GM21390 (cell line): ENCODE data around the gene CD40.
"Not testable (repeated sequence)": the region's sequence is repeated elsewhere in the genome, so short reads cannot be mapped to it uniquely, and the experiment has no call there.

Experiments used
- ATAC-seq: cut with Tn5 transposase; IDR thresholded peaks from one replicate; pipeline ENCODE4 v1.9.1; 2021; ENCODE audit not compliant: unreplicated experiment

The CD40 gene

DNA sequence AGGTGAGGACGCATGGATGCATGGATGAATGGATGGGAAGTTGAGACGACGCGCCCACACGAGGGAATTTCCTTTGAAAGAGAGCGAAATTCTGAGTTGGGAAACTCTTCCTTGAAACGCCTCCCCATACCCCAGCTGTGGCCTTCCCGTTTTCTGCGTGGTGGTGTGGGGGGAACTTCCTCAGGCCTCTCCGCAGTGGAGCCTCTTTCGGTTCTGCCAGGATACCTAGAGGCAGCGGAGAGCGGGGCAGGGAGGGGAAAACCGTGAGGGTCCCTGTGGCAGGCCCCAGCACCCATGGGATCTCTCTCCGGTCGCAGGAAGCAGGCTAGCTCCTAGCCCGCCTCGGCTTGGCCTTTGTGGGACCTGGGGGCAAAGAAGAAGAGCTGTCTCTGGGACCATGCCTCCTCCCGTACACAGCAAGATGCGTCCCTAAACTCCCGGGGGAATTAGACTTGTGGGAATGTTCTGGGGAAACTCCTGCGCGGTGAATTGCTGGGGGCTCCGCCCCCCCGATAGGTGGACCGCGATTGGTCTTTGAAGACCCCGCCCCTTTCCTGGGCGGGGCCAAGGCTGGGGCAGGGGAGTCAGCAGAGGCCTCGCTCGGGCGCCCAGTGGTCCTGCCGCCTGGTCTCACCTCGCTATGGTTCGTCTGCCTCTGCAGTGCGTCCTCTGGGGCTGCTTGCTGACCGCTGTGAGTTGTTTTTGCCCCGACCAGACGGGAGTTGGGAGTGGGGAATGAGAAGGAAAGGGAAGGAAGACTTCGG is at the start of gene CD40:
CD40 (plus strand) TSS at position 611 of the 764 bp plus-strand sequence; CDS start at position 641, 30 bp downstream.
- ATAC-seq, result peak; percentile 74

DNA sequence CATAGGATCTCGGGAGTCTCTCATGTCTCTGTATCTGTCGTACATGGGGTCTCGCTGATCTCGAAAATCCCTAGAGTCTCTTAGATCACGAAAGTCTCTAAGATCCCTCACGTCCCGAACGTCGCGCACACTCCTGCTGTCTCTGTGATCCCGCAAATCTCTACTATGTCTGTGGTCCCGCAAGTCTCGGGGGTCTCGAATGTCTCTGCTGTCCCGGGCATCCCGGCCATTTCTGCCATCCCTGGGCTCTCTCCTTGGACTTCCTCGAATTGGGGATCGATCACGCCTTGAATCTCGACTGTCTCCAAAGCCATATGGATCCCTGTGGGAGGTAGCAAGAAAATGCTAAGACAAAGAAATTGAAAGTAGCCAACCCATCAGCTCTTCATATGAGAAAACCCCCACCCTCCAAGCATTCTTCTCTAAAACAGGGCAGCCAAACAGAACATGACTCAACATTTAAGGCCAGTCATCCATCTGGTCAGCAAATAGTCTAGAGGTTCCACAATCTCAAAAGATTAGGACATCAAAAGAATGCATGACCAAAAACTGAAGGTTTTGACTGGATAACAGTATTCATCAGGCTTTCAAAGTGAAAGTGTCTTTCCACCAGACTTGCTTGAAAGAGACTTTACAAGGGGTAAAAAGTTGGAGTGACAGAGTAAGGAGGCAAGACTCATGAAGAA is 47.8 kb upstream of the CD40 start:
- no peak for ATAC-seq

DNA sequence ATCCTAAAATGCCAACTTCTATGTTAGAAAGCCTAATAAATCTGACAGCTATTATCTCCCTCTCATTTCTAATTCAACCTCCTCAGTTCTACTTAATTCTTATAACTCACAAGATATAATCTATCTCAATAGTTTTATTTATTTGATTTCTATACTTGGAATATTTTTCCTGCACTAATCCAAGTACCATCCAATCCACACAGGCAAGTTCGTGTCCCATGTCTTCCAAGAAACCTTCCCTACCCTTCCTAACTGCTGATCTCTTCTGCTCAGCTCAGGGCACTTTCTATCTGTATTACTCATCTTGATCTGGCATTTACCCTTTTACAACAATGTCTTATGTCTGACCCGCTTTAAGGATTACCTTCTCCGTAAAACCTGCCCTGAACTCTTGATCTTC is 46.5 kb upstream of the CD40 start:
- ATAC-seq, result no peak

DNA sequence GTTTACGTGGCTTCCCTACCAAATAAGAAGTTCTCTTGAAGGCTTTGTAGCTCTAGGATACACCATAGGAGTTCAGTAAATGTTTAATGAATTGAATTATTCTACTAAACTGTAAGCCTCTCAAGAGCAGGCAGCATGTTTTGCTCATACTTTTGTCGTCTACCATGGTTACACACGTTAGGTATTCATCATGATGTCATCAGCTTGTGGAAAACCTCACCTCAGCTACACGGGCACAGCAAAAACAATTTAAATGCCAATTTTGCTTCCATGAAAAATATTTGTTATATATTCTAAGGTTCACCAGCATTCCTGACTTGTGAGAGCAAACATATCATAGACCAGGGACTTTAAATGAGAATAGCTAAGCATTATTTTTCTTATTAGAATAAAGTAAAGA is 45.1 kb upstream of the CD40 start:
- ATAC-seq, result no peak

DNA sequence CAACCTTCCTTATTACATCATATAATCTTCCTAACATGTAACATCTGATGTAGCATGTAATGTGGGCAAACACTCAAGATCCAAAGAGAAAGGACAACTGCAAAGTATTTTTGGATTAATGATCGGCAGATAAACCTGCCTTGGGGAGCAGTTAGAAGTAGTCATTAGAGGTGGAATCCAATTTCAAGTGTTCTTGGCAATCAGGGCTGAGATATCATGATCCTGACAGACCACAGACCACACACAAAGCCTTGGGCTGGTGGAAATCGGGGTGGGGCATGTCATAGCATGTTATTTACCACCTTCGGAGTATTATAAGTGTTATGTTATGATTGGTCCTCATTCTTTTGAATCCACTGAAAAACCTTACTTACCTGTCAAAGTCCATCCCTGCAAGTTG is 44.7 kb upstream of the CD40 start:
- no peak for ATAC-seq

DNA sequence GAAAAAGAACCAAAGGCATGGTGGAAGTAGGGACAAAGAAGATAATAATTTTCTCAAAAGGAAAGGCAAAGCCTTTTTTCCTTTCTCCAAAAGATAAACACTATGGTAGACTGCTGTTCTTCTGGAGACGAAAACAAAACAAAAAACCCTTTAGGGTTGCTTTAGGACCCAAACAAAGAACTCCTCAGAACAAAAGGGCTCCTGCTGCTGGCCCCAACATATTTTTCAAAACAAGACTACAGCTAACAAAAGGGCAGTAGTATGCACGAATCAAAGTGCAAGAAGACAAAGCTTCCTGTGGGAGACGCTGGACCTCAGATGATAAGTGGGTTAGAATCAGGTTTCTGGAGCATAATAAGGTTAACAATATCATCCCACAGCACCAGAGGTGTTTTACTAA is 44.1 kb upstream of the CD40 start:
- no peak for ATAC-seq

DNA sequence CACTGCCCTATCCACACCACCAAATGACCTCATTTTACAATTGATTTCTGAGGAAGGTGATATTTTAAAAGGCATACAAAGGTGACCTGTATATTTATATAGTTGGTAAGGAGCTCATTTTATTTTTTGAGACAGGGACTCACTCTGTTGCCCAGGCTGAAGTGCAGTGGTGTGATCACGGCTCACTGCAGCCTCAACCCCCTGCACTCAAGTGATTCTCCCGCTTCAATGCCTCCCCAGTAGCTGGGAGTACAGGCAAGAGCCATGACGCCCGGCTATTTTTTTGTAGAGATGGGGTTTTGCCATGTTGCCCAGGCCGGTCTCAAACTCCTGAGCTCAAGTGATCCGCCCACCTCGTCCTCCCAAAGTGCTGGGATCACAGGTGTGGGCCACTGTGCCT is 41.3 kb upstream of the CD40 start:
- no peak for ATAC-seq

DNA sequence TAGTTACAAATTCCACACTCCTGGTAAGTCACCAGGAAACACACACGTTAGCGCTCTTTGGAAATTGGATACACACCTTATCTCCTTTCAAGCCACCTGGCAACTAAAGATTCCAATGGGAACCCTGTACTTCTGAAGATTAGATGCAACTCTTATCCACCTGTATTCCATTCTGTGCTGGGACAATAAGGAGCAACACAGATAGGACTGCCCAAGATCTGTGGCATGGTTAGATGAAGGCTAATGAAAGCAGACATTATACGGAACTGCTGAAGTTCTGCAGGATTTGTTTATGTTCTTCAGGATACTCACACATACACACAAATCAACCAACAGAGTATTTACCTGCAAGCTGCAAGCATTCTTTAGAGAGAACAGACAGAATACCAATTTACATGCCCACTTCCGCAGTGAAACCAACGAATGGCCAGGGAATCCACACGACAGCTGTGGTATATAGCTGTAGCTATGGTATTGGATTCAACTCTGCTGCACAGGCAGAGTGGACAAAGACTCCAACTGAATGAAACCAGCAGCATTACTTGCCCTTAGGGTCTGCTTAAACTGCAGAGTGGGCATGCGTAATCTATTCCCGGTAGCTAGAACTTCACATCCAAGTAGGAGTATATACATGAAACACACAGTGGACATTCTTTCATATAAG is 40.3 kb upstream of the CD40 start:
- no peak for ATAC-seq

DNA sequence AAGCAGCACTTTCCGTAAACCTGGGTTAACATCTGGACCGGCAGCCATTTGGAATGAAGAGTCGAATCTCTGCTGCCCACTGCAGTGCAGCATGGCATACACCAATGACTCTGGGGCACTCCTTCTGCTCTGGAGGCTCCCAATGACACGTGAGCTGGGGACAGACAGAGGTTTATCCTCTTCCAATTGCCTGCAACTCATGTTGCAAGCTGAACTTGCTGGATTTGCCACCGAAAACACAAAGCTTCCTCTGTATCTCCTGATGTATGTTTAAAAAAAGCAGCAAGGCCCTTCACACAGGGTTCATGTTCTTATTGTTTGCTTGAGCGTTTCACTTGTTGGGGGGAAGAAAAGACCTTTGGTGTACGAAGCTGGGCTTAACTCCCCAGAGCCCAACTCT is 39.2 kb upstream of the CD40 start:
- ATAC-seq, result no peak

DNA sequence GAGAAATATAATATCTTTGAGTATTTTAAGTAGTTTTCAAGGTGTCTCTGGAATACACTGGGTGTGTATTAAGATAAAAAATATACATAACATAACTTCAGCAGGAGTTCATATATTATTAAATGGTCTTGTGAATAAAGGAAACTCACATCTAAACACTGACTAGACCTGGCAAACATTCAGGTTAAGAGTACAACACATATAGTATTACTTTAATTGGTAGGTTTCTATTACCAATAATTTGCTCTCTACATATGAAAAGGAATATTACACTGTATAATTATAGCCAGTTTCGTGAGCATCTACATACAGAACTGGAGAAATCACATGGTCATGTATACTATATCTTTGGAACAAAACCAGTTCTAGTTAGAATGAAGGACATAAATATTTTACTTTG is 37.0 kb upstream of the CD40 start:
- no peak for ATAC-seq

DNA sequence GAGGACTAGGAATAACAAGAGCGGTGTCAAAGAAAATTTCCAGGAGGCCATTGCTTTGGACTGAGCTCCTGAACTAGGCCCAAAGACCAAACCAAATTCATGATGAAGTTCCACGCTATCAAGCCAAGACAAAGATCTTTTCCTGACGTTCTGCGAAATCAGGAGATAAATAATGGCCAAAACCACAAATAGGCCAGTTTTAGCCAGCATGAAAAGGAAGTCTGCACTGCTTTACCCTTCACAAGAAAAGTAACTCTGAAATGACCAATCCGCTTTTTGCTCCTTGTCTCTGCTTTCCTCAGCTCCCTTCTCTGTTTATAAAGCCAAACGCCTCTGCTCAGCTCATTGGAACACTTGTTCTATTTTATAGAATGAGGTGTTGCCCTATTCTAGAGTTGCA is 35.0 kb upstream of the CD40 start:
- no peak for ATAC-seq

DNA sequence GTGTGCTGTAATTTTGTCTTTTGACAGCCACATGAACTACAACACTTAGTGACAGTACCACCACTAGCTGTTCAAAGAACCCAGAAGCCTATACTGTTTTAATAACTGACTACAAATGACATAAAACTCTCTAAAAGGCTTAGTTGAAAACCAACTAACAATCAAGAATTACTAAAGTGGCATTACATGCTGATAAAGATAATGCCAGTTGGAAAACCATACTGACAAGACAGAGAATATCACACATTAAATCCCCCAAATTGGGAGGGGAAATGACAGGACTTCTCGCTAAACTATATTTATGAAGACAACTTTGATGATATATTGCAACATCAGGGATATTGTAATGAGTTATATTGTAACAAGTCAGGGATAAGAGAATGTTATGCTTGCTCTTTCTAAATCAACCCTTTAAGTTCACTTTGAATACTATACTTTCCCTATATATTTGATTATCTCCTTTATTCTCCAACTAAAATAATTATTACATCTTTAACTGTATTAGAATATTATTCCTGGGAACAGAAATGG is 34.5 kb upstream of the CD40 start:
- ATAC-seq, result no peak

DNA sequence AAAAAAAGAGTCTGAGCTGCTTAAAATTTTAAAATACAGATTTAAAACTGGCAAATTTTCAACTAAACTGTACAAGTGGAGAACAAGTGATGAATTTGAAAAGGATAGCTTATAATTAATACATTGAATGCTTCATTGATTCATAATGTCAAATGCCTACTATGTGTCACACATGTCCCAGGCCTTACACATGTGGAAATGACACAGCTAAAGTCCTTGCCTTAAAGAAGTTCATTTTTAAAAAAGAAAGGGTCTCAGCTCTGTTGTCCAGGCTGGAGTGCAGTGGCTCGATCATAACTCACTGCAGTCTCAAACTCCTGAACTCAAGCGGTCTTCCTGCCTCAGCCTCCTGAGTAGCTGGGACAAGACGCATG is 33.3 kb upstream of the CD40 start:
- ATAC-seq, result no peak

DNA sequence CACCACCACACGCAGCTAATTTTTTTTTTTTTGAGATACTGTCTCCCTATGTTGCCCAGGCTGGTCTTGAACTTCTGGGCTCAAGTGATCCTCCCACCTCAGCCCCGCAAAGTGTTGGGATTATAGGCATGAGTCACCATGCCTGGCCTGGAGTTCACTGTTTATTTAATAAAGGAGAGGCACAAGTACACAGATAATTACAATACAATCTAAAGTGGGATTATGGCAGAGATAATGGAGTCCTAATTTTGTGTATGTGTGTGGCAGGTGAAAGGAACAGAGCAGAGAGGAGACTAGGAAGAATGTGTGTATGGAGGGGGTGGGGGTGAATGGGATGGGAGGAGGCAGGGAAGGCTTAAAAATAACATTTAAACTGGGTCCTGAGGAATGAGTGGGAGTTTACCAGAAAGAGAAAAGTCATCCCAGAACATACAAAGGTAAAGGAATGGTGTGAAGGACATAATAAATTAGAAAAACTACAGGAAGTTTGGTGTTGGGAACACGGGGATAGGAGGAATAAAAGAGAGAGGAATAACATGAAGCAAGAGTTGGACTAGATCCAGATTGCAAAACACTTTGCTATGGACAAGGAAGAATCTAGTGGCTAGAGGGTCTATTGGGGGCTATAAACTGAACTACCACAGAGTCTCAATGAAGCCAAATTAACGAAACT is 32.8 kb upstream of the CD40 start:
- no peak for ATAC-seq

DNA sequence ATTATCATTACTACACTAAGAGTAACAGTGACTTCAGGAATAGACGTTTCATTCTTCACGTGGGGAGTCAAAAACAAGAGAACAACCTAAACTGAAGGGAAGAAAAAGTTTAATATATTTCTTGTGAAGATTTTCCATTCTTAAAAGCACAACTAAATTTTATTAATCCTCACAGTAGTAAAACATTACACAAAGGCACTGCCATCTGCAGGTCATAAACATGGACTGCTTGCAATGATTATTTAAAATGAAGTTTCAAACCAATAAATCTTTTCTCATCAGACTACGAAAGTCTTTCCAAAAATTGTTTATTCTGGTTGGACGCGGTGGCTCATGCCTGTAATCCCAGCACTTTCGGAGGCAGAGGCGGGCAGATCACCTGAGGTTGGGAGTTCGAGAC is 31.0 kb upstream of the CD40 start:
- no peak for ATAC-seq

DNA sequence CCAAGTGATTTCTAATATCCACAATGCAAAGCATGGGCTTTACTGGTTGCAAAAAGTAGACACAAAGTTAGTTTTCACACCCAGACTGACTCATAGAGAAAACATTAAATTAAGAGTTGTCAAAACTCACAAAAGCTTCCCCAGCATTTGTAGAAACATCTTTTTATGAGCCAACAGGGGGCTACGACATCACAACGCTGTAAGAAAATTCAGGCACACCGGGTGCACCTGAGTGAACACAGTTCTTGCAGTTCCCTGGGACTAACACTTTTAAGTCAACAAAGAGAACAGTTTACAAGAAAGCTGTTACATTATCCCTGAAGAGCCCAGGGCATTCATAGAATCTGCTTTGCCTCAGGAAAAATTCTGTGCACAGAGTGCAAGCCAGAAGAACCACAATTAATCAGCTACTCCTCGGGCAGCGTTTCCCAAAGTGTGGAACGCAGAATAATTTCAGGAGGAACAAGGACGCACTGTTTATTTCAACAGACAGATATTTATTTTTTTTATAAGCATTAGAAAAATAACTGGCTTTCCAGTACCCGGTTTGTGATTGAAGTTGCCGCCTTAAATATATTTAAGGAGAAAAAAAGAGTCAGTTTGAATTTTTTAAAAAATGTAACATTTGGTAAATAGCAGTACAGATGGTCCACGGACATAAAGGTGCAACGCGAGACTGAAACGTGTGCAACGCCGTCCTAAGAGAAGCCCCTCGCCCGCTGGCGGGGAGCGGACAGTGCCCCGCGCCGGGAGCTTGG is 29.5 kb upstream of the CD40 start:
- no peak for ATAC-seq

DNA sequence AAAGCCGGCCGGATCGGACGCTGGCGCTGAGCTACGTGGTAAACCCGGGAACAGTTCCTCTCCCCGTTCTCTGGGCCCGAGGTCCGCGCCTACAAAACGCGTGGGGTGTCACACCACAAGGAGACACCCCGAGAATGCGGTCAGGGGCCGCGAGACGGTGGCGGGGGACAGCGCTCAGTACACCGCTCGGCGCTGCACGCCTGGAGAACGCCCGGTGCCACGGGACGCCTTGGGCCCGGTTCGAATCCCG is 29.0 kb upstream of the CD40 start:
- peak; percentile 16 for ATAC-seq

DNA sequence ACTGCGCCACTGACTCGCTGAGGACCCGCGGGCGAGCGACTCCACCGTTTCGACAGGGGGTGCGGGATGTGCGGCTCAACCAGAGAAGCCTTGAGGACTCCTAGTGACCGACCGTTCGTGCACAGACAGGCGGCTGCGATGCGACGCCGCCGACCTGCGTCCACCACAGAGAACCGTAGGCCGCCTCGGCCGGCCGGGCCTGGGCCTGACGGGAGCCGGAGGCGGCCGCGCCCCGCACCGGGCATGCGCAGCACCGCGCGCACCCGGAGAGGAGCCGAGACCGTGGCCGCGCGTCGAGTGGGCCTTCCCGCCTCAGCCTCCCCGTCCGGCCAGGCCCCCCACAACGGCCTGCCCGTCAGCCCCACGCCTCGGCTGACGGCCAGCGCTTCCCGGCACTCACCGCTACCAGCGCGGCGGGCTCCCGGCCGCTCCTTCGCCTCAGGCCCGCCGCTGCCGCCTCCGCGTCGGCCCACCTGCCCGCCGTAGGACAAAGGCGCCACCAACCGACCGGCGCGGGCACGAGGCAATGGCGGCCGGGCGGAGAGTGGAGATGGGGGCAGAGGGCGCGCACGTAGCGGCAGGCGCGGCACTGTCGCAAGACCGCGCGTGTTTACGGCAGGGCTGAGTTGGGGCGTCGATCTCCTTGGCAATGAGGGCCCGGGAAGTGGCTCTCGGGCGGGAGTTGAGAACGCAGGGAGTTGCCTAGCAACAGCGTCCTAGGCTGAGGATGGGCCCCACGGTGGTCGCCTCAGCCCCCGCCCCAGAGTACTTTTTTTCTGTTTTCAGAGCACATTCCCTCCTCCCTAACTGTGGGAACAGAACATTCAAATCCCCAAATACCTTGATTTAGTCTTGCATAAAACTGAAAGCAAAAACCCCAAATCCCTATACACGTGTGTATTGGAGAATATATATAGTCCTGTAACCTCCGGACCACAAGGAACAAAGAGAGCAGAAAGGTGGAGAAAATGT is 28.4 kb upstream of the CD40 start, which contains the start of gene NCOA5:
NCOA5 (minus strand) TSS at position 546 of the 972 bp plus-strand sequence. CDS start 10,538 bp downstream, outside the sequence.
- peak; percentile 81 for ATAC-seq

DNA sequence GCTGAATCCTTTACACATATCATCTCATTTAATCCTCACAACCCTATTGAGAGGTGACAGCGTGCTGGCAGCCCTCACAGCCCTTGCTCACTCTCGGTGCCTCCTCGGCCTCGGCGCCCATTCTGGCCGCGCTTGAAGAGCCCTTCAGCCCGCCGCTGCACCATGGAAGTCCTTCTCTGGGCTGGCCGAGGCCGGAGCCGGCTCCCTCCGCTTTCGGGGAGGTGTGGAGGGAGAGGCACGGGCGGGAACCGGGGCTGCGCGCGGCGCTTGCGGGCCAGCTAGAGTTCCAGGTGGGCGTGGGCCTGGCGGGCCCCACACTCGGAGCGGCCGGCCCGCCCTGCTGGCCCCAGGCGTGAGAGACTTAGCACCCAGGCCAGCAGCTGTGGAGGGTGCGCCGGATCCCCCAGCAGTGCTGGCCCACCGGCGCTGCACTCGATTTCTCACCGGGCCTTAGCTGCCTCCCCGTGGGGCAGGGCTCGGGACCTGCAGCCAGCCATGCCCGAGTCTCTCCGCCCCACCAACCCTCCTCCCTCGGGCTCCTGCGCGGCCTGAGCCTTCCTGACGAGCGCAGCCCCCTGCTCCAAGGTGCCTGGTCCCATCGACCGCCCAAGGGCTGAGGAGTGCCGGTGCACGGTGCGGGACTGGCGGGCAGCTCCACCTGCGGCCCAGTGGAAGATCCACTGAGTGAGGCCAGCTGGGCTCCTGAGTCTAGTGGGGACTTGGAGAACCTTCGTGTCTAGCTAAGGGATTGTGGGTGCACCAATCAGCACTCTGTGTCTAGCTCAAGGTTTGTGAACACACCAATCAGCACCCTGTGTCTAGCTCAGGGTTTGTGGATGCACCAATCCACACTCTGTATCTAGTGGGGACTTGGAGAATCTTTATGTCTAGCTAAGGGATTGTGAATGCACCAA is 26.2 kb upstream of the CD40 start:
- ATAC-seq, result not testable (repeated sequence)
